ENCODE results near the gene PABPC3.

Gene PABPC3

DNA sequence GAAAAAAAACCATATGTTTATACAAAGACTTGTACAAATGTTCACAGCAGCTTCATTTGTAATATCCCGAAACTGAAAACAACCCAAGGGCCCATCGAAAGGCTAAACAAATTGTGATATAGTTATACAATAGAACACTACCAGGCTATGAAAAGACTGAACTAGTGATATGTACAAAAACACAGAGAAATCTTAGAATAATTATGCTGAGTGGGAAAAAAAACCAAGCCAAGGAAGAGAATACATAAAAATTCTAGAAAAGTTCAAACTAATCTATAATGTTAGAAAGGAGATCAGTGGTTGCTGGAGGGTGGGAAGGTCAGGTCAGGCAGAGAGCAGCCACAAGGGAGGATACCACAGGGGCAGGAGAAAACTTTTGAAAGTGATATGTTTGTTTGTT lies 7.8 kb downstream of the PABPC3 start:
- DNase-seq (ENCODE audit: low read depth) = no peak
- H3K4me3 ChIP-seq (ENCODE audit: low read depth, low read length) = no peak overlapping the region
- TF ChIP-seq, protein P1, sequence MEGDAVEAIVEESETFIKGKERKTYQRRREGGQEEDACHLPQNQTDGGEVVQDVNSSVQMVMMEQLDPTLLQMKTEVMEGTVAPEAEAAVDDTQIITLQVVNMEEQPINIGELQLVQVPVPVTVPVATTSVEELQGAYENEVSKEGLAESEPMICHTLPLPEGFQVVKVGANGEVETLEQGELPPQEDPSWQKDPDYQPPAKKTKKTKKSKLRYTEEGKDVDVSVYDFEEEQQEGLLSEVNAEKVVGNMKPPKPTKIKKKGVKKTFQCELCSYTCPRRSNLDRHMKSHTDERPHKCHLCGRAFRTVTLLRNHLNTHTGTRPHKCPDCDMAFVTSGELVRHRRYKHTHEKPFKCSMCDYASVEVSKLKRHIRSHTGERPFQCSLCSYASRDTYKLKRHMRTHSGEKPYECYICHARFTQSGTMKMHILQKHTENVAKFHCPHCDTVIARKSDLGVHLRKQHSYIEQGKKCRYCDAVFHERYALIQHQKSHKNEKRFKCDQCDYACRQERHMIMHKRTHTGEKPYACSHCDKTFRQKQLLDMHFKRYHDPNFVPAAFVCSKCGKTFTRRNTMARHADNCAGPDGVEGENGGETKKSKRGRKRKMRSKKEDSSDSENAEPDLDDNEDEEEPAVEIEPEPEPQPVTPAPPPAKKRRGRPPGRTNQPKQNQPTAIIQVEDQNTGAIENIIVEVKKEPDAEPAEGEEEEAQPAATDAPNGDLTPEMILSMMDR (IDR thresholded peaks at IDR 0.05; ENCODE audit: low read depth, low read length, missing control alignments) = no peak
- in situ Hi-C loops (cut with HindIII; ENCODE audit: low sequenced_read_pairs) = no loop called here

DNA sequence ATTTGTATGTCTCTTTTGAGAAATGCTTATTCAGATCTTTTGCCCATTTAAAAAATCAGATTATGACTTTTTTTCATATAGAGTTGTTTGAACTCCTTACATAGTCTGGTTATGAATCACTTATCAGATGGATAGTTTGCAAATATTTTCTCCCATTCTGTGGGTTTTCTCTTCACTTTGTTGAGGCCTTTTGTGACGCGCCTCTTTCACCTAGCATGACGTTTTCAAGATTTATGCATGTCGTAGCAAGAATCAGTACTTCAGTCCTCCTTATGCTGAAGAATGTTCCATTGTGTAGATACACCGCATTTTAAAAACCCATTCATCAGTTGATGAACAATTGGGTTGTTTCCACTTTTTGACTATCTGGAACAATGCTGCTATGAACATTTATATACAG lies 13.4 kb downstream of the PABPC3 start:
- TF ChIP-seq, protein P1 (IDR thresholded peaks at IDR 0.05; ENCODE audit: low read depth, low read length, missing control alignments) = no peak
- H3K4me3 ChIP-seq (ENCODE audit: low read depth, low read length) = no peak overlapping the region
- no peak for DNase-seq (ENCODE audit: low read depth)
- in situ Hi-C loops (cut with HindIII; ENCODE audit: low sequenced_read_pairs) = no loop called here

DNA sequence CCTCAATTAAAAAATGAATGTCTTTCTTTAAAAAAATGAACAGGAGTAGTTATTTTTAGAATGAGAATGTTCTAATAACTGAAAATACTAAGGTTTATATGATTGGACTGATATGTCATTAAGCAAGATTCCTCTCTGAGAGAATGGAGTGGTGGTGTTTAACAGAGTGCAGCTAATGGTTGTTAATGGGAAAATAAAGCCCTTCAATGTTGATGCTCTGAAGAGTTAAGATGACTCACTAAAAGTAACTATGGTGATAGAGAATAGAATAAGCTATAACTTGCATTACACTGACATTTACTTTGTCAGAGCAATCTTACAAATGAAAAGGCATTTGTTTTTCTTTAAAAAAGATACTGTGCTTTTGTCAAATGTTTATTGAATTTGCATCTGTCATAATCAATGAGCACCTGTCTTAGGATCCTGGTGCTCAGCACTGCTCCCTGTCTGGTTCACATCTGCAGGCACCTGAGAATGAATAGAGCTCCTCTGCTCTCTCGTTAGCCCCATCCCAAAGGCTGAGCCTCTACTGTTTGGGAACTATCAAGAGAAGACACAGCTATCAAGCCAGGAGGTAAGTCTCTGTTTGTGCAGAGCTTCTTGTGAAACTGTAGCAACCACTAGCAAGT lies 15.1 kb downstream of the PABPC3 start:
- in situ Hi-C loops (cut with HindIII; ENCODE audit: low sequenced_read_pairs) = no loop called here
- no peak for DNase-seq (ENCODE audit: low read depth)
- no peak overlapping the region for H3K4me3 ChIP-seq (ENCODE audit: low read depth, low read length)
- TF ChIP-seq, protein P1 (IDR thresholded peaks at IDR 0.05; ENCODE audit: low read depth, low read length, missing control alignments) = no peak

DNA sequence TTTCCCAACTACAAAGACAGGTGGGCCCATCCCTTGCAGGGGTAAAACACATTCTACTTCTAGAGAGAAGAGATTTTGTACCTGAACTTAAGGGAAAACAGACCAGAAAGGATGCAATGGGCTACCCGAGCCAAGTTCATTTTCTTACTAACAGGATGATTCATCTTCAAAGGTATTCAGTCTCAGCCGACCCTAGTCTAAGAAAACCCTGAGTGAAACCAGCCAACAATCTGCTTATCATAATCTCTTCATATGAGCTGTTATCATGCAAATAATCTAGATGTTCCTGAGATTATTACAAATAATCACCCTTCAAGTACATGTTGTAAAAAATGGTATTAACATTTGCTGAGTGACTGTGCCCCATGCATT lies 15.6 kb downstream of the PABPC3 start:
- in situ Hi-C loops (cut with HindIII; ENCODE audit: low sequenced_read_pairs) = no loop called here
- TF ChIP-seq, protein P1 (IDR thresholded peaks at IDR 0.05; ENCODE audit: low read depth, low read length, missing control alignments) = no peak
- no peak for DNase-seq (ENCODE audit: low read depth)
- no peak overlapping the region for H3K4me3 ChIP-seq (ENCODE audit: low read depth, low read length)

DNA sequence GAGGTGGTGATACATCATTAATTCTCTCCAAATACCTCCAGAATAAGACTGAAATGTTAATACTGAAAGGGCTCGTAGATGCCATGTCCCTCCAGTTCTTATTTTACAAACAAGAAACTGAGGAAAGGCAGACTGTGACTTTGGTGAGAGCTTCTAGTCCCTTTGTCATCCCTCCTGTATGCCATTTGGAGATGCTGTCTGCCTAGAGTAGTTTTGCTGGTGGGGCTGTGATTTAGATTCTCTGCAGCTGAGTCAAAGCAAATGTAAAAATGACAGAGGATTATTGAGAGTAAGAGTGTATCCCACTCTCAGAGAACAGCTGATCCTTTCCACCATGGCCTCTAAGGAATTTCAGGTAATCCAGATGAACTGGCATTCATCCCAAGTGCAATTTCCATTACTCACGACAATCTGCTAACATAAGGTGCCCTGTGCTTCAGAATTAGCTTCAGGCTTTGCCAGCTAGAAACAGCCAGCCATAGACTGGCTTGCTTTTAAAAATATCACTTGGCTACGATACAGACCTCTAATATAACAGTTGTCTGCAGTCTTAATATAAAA lies 16.8 kb downstream of the PABPC3 start:
- in situ Hi-C loops (cut with HindIII; ENCODE audit: low sequenced_read_pairs) = no loop called here
- H3K4me3 ChIP-seq (ENCODE audit: low read depth, low read length) = no peak overlapping the region
- no peak for DNase-seq (ENCODE audit: low read depth)
- TF ChIP-seq, protein P1 (IDR thresholded peaks at IDR 0.05; ENCODE audit: low read depth, low read length, missing control alignments) = no peak

DNA sequence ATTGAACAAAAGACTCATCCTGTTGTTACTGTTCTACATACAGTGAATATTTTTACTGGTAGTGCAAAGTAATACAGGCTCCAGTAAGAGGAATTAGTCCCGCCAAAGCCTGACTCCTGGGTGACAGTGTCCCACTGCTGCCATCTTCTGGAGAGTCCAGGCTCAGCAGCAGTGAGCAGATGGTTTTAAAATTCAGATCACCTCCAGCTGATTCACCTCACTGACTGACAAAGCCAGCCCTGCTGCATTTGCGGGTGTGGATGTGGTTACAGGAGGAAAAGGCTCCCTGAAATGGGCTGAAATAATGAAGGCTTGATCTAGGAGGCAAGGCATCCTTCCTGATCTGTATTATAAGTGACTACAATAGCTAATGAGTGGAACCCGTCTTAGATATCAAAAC lies 18.3 kb downstream of the PABPC3 start:
- TF ChIP-seq, protein P1 (IDR thresholded peaks at IDR 0.05; ENCODE audit: low read depth, low read length, missing control alignments) = peak; percentile 93
- DNase-seq (ENCODE audit: low read depth) = peak; percentile 63
- no peak overlapping the region for H3K4me3 ChIP-seq (ENCODE audit: low read depth, low read length)
- in situ Hi-C loops (cut with HindIII; ENCODE audit: low sequenced_read_pairs) = no loop called here
